Cortex of kidney (tissue), 1 donor: ENCODE data around the gene TMEM176A.

Experiments
- DNase-seq: peaks from one replicate; lab custom pipeline; 2025; lab: John Stamatoyannopoulos, UW

TMEM176A gene

GRCh38 chr7:150849204-150849775 lies 48.7 kb downstream of the TMEM176A start:
- no peak for DNase-seq

- DNase-seq: no peak
These were observed 49.7 kb downstream of the TMEM176A start for GRCh38 chr7:150850273-150850672.

GRCh38 chr7:150851492-150852370 lies 51.2 kb downstream of the TMEM176A start:
- DNase-seq: no peak

GRCh38 chr7:150852371-150852905 lies 51.9 kb downstream of the TMEM176A start, which contains the start of gene AOC1:
TSS of gene AOC1 (plus strand) at chr7:150852517. CDS start at chr7:150856471, 3,954 bp downstream.
- no peak for DNase-seq

DNA sequence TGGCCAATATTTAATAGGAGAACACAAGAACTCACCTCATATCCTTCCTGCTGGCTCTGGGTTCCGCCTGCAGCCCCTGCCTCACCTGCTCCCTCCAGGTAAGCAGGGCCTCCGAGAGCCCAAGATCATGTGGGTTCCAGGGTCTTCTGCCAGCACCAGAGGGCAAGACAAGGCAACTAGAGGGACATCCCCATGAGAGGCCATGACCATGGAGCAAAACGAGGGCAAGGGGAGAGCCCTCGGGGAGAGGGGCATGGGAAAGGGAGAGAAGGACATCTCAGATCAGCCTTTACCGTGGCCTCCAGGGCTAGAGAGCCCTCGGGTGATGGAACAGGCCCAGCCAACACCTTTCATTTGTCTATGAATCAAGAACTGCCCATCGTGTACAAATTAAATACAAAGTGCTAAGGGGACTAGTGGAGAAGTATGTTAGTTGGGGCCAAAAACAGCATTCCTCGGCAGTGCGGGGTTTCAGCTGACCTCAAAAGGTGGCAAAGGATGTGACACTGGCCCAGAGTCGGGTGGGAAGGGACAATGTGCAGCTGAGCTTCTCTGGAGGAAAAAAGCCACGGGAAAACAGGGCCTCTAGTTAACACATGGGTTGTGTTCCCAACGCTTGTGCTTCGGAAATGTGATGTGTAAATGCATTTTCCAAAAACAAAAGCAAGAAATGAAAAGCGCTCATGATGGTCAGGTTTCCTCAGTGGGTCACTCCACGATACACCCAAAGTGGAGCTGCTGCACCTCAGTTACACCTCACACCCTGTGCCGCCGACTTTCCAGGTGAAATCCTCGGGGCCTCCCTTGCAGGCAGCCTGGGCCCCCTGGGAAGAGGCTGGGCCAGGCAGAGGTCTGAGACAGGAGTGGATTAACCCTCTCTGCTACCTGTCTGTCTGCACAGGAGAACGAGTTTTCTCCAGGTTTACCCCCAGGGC lies 53.8 kb downstream of the TMEM176A start:
- DNase-seq: no peak
